ENCODE measurements around the gene SLC5A12.

The SLC5A12 gene

DNA sequence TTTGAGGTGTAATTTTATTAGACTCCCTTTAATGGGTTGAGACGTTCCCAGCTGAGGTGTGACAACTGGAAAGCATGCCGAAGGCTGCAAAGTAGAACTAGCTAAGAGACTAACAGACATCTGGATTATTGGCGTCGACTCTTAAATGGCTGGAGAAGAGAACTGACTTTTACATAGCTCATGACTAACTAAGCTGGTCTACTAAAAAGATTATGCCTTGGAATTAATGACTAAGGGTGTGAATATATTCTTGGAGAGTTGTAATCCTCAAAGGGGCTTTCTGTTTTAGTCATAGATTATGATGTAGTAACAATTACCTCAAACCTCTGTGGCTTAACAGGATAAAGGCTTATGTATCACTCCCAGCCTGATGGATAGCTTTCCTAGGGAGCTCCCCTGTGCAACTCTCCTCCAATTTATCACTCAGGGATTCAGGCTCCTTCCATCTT lies 39.5 kb upstream of the SLC5A12 start:
- TF ChIP-seq, protein P1, sequence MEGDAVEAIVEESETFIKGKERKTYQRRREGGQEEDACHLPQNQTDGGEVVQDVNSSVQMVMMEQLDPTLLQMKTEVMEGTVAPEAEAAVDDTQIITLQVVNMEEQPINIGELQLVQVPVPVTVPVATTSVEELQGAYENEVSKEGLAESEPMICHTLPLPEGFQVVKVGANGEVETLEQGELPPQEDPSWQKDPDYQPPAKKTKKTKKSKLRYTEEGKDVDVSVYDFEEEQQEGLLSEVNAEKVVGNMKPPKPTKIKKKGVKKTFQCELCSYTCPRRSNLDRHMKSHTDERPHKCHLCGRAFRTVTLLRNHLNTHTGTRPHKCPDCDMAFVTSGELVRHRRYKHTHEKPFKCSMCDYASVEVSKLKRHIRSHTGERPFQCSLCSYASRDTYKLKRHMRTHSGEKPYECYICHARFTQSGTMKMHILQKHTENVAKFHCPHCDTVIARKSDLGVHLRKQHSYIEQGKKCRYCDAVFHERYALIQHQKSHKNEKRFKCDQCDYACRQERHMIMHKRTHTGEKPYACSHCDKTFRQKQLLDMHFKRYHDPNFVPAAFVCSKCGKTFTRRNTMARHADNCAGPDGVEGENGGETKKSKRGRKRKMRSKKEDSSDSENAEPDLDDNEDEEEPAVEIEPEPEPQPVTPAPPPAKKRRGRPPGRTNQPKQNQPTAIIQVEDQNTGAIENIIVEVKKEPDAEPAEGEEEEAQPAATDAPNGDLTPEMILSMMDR (conservative IDR thresholded peaks at IDR 0.05; ENCODE audit: low read depth, low read length): no peak
- no peak overlapping the region for H3K4me3 ChIP-seq (ENCODE audit: low read length)
- peak; percentile 76 for DNase-seq (ENCODE audit: low read depth)

DNA sequence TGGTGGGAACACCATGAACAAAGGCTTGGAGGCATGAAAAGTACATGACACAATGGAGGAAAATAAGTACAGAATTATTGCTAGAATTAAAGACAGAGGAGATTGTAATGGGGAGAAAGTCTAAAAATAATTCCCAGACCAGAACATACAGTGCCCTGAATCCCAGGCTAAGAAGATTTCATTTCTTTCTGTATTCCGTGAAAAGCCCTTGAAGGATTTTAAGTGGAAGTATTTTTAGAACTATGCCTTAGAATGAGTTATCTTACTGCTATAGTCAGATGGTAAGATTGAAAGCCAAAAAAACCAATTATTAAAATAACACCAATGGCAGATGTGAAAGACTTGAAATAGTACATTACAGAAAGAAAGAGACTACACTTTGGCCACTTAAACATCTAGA lies 36.1 kb upstream of the SLC5A12 start:
- no peak for DNase-seq (ENCODE audit: low read depth)
- no peak overlapping the region for H3K4me3 ChIP-seq (ENCODE audit: low read length)
- TF ChIP-seq, protein P1 (conservative IDR thresholded peaks at IDR 0.05; ENCODE audit: low read depth, low read length): no peak

DNA sequence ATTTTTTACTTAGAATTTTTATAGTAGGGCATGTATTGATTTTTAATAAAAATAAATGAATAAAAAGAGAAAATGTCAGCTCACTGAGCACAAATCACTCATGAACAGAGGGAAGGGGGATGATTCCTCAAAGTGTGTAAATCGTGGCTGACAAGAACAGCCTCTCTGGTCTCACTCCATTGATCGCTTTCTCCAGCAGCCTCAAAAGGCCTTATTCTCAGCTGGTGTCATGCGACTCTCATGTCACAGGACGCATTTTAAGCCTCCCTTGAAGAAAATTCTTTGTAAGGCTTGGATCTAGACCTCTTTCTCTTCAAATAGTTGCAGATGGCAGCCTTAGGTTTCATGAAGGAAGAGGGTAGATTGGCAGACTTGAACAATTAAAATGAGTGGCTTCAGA lies 33.9 kb upstream of the SLC5A12 start:
- H3K4me3 ChIP-seq (ENCODE audit: low read length): no peak overlapping the region
- DNase-seq (ENCODE audit: low read depth): no peak
- TF ChIP-seq, protein P1 (conservative IDR thresholded peaks at IDR 0.05; ENCODE audit: low read depth, low read length): no peak

DNA sequence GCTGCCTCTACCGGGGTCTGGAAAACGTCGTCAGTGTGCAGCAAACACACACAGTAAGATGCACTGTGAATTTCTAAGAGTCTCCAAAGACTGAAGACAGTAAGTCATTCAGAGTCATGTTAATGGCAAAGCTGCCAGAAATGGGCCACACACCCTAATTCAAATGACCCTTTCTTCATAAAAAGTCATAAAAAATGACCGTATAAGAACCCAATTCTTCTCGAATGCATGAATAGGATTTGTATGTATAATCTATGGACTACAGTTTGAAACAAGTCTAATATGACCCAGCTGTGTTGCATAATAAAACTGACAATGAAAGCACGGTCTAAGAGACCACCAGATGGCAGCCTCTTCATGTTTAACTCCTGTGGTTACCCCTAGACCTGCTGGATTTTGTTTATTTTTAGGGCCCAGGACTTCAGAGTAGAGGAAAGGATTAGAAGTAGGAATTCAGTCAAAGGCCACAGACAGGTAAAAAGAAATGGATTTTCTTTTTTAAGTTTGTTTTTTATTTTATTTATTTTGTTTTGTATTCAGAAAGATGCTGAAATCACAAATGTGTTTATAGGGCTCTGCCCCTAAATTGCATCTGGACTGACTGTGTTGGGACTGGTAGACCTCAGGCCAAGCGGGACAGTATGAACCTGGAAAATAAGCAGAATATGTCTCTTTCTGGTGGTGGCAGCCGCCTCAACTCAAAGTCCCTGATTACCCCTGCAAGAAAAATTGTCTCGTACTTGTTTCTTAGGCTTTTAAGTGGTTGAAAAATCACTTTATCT lies 32.1 kb upstream of the SLC5A12 start:
- TF ChIP-seq, protein P1 (conservative IDR thresholded peaks at IDR 0.05; ENCODE audit: low read depth, low read length): peak; percentile 75
- DNase-seq (ENCODE audit: low read depth): no peak

DNA sequence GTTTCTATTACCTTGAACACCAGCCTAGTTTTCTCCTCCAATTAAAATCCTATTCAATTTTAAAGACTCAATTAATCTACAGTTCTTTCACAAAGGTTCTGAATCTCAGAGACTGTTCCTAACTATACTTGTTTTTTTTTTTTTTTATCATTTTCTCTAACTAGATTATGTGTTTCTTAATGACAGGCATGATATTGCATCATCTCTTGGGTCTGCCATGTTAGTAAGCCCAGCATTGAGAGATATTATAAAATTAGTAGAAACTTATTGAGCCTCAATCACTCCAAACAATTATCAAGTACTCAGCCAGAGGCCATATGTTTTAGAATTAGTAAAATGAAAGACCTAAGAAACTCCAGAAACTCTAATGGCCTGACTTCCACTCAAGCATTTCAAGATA lies 28.1 kb upstream of the SLC5A12 start:
- TF ChIP-seq, protein P1 (conservative IDR thresholded peaks at IDR 0.05; ENCODE audit: low read depth, low read length): no peak
- DNase-seq (ENCODE audit: low read depth): no peak

More for the DNA sequence above, 32.1 kb upstream of the SLC5A12 start:
- H3K4me3 ChIP-seq (ENCODE audit: low read length): no peak overlapping the region

DNA sequence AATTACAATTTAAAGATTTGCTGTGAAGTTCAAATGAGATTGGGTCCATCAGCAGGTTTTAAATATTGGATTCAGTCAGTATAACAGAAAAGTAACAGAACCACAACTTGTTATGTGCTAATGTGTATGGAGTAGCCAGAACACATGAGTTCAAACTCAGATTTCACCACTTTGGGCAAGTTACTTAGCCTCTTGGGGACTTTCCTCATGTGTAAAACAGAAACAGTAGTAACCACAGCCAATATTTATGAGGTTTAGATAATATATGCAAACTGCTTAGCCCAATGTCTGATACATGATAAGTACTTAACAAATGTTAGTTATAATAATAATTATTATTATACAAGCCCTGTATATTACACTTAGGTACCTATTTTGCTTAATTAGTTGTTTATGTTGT lies 21.8 kb upstream of the SLC5A12 start:
- TF ChIP-seq, protein P1 (conservative IDR thresholded peaks at IDR 0.05; ENCODE audit: low read depth, low read length): no peak
- no peak overlapping the region for H3K4me3 ChIP-seq (ENCODE audit: low read length)
- no peak for DNase-seq (ENCODE audit: low read depth)

More for the DNA sequence above, 28.1 kb upstream of the SLC5A12 start:
- no peak overlapping the region for H3K4me3 ChIP-seq (ENCODE audit: low read length)

DNA sequence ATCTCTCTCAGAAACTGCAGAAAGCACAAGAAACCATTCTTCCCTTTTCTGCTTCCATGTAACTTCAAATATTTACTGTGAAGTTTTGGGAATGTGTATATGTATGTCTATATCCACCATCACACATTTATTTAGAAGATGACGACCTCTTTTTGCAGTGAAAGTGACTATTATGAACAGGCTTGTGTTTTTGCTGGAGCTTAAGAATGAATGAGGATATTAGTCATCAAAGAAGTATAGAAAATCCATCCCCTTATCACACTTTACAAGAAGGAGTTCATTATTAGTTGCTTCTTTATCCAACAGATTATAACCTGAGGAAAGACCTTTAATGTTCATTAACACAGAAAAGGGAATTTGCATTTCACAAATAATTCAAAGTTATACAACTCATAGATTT lies 21.1 kb upstream of the SLC5A12 start:
- no peak overlapping the region for H3K4me3 ChIP-seq (ENCODE audit: low read length)
- DNase-seq (ENCODE audit: low read depth): peak; percentile 43
- TF ChIP-seq, protein P1 (conservative IDR thresholded peaks at IDR 0.05; ENCODE audit: low read depth, low read length): no peak
